HUES64 (cell line): ENCODE measurements around the gene DNAH17.

Experiments
- H3K27ac ChIP-seq: 2 replicates; pipeline ENCODE4 v1.7.0; 2013; ENCODE audit warnings: low read depth, low read length, inconsistent platforms
- H3K27me3 ChIP-seq: 2 replicates; pipeline ENCODE4 v1.6.1; 2013; ENCODE audit warnings: mild to moderate bottlenecking, low read length; ENCODE audit not compliant: insufficient read depth
- H3K36me3 ChIP-seq: 2 replicates; pipeline ENCODE4 v1.6.1; 2013; ENCODE audit warnings: mild to moderate bottlenecking, low read length; ENCODE audit not compliant: insufficient read depth
- H3K4me1 ChIP-seq: 2 replicates; pipeline ENCODE4 v1.6.1; 2013; ENCODE audit warnings: mild to moderate bottlenecking, low read length, moderate library complexity; ENCODE audit not compliant: insufficient read depth
- H3K4me3 ChIP-seq: 2 replicates; pipeline ENCODE4 v1.5.1; 2013; ENCODE audit warnings: mild to moderate bottlenecking, low read length, moderate library complexity
- H3K9ac ChIP-seq: 2 replicates; pipeline ENCODE4 v1.6.1; 2013; ENCODE audit warnings: mild to moderate bottlenecking, low read depth, low read length
- H3K9me3 ChIP-seq: 2 replicates; pipeline ENCODE4 v1.6.1; 2013; ENCODE audit warnings: low read depth, low read length; ENCODE audit not compliant: insufficient read depth
- WGBS: fragments of 150-250, 120-280 bp; methylation state at CpG from one replicate; pipeline ENCODE4 v1.1.7; 2013; ENCODE audit warnings: missing lambda C conversion rate; 5-methylcytosine and 5-hydroxymethylcytosine counted together

Gene DNAH17

DNA sequence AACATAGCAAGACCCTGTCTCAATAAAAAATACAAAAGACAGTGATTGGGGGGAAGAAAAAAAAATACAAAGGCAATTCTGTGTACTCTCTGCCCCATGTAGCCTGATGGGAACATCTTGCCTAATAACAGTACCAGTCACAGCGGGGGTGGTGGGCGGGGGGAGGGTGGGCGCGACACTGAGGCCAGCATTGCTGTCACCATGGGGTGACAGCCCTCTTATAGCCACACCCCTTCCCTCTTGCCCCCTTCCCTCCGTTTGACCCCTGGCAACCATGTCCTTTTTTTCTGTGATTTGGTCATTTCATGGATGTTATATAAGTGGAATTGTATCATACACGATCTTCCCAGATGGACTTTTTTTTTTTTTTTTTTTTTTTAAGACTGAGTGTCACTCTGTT lies 80.9 kb downstream of the DNAH17 start:
- Histone ChIP-seq H3K9me3 (no peaks in the 10 kb centered on the region), H3K27ac (no peak overlapping the region), H3K9ac (no peak overlapping the region), H3K4me3 (no peak overlapping the region), H3K36me3 (no peaks in the 10 kb centered on the region), H3K4me1 (peaks cover 9% of the 10 kb centered on the region), H3K27me3 (no peaks in the 10 kb centered on the region; the same call in 1 of the 2 replicates)
- WGBS = 93% methylated on average over 4 of the region's 6 CpGs

DNA sequence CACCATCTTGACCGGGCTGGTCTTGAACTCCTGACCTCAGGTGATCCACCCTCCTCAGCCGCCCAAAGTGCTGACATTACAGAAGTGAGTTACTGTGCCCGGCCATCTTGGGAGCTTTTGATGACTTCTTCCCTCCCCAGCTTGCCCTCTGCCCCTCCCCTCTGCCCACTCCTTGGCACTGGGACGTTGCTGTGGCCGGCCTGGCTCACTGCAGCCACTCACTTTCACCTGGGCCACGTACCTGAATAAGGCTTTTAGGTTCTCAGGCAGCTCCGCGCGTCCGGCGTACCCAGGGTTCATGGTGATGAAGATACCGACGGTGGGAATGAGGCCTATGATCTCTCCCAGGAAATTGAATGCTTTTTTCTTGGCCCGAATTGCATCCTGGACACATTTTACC lies 81.6 kb downstream of the DNAH17 start:
- no peak overlapping the region for H3K9ac ChIP-seq
- peaks cover 9% of the 10 kb centered on the region for H3K4me1 ChIP-seq
- H3K27ac ChIP-seq = no peak overlapping the region
- H3K27me3 ChIP-seq = no peaks in the 10 kb centered on the region; the same call in 1 of the 2 replicates
- WGBS = 91% methylated on average over 14 of the region's 14 CpGs
- no peak overlapping the region for H3K4me3 ChIP-seq
- H3K36me3 ChIP-seq = no peaks in the 10 kb centered on the region
- no peaks in the 10 kb centered on the region for H3K9me3 ChIP-seq

DNA sequence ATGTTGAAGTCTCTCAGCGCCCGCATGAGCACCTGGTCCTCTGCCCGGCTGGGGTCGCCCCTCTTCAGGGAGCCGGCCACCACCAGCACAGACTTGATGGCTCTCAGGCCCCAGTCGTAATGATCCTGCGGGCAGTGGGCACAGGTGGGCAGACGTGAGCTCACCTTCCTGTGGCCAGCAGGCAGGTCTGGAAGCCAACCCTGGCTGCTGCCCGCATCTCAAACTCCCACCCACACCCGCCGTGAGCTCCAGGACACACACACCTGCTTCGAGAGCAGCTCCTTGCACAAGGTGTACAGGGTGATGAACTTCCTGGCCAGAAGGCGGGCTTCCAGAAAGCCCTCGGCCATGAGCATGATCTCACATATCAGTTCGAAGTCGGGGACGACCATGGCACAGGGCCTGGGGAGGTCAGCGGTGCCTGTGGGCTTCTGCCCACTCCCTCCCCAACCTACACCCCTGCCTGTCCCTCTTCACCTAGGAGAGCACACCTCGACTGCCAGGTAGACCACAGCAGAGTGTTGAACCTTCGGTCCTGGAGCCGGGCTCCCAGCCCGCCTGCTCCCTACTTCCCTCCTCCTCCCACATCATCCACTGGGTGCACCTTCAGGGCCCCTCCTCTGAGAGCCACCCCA lies 82.4 kb downstream of the DNAH17 start:
- Histone ChIP-seq H3K36me3 (no peaks in the 10 kb centered on the region), H3K9me3 (no peaks in the 10 kb centered on the region), H3K4me1 (peaks cover 9% of the 10 kb centered on the region), H3K9ac (no peak overlapping the region), H3K27me3 (no peaks in the 10 kb centered on the region; the same call in 1 of the 2 replicates), H3K27ac (no peak overlapping the region), H3K4me3 (no peak overlapping the region)
- 92% methylated on average over 22 of the region's 22 CpGs for WGBS

DNA sequence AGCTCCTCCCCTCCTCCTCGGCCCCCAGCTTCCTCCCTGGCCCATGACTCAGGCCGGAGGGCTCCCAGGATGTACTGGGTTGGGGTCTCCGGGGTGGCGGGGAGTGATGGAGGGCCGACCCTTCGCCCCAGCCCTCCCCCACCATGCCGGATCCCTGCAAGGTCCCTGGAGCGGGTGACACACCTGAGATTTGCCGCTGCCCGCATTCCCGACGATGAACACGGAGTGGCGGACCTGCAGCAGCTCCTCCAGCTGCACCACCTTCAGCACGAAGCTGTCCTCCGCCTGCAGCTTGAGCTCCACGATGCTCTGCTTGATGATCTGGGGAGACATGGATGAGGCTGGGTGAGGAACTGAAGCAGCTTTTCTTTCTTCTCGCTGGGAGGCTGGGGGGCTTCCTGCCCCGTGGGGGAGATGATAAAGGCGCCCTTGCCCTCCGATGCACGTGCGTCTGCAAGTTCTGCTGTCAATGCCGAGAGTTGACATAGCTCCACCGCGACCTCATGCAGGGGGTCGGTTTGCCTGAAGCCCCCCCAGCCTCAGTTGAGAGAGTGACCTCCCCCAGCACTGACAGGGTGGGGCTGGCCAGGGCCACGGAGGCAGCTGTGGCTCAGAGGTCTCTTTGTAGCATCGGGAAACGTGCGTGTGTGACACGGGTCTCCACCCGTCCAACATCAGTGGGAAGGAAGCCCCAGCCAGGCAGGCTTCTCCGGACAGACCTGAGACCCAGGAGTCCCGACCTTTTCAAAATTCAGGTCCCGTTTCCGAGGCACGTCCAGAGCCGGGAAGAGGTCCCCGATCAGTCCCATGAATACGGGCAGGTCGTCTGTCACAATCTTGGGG lies 83.1 kb downstream of the DNAH17 start:
- no peak overlapping the region for H3K9ac ChIP-seq
- 88% methylated on average over 41 of the region's 42 CpGs for WGBS

DNA sequence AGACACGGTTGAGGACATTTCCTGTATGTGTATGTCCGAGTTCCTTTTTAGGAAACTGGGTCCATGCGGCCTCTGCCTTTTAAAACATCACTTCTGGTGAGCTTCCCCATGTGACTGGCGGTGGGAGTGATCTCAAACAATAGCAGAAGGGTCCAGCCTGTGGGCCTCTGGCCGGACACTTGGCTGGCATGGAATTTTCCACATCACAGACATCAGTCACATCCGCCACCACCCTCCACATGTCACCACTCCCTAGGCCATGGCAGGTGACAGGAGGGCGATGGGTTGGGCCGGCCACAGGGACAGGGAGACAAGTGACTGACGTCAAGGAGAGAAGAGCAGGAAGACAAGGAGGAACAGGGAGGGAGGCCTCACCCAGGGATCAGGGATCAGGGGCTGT lies 83.7 kb downstream of the DNAH17 start:
- no peaks in the 10 kb centered on the region; the same call in 1 of the 2 replicates for H3K27me3 ChIP-seq
- WGBS = 83% methylated on average over 9 of the region's 9 CpGs
- H3K9me3 ChIP-seq = no peaks in the 10 kb centered on the region
- no peak overlapping the region for H3K4me3 ChIP-seq
- H3K36me3 ChIP-seq = no peaks in the 10 kb centered on the region
- H3K9ac ChIP-seq = no peak overlapping the region
- H3K27ac ChIP-seq = no peak overlapping the region
- H3K4me1 ChIP-seq = peaks cover under 1% of the 10 kb centered on the region; the same call in 1 of the 2 replicates

More for the DNA sequence above, 83.1 kb downstream of the DNAH17 start:
- no peak overlapping the region for H3K4me3 ChIP-seq
- no peaks in the 10 kb centered on the region for H3K36me3 ChIP-seq
- no peaks in the 10 kb centered on the region; the same call in 1 of the 2 replicates for H3K27me3 ChIP-seq
- no peak overlapping the region for H3K27ac ChIP-seq
- H3K9me3 ChIP-seq = no peaks in the 10 kb centered on the region
- H3K4me1 ChIP-seq = peaks cover 6% of the 10 kb centered on the region

DNA sequence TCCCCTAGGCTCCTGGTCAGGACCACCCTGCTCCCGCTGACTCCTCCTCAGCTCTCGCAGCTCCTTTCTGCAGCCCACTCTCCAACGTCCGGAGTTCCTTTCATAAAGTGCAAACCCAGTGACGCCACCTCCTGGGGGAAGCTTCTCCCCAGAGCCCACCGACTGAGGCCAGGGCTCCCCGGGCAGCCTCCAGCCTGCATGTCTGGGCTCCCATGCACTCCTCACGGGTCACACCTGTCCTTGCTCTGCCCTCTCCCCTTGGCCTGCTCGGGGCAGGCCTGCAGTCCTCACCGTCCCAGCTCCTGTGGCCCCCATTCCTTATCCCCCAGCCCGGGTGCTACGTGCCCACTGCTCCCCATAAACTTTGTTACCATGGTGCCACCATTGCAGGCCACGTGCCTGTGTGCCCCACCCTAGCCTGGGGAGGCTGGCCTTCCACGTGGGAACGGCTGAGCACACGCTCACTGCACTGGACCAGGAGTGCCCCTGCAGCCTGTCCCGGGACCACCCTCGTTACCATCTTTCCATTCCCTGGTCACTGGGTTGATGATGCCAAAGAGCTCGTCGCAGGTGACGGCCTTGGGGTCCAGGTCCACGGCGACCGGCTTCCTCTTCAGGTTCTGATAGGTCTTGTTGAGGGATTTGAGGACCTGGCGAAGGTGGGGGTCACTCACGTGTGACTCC lies 84.9 kb downstream of the DNAH17 start:
- no peaks in the 10 kb centered on the region for H3K36me3 ChIP-seq
- H3K9ac ChIP-seq = no peak overlapping the region
- H3K27me3 ChIP-seq = no peaks in the 10 kb centered on the region; the same call in 1 of the 2 replicates
- no peak overlapping the region for H3K27ac ChIP-seq
- H3K4me1 ChIP-seq = no peaks in the 10 kb centered on the region
- WGBS = 89% methylated on average over 26 of the region's 26 CpGs
- H3K9me3 ChIP-seq = no peaks in the 10 kb centered on the region
- no peak overlapping the region for H3K4me3 ChIP-seq

DNA sequence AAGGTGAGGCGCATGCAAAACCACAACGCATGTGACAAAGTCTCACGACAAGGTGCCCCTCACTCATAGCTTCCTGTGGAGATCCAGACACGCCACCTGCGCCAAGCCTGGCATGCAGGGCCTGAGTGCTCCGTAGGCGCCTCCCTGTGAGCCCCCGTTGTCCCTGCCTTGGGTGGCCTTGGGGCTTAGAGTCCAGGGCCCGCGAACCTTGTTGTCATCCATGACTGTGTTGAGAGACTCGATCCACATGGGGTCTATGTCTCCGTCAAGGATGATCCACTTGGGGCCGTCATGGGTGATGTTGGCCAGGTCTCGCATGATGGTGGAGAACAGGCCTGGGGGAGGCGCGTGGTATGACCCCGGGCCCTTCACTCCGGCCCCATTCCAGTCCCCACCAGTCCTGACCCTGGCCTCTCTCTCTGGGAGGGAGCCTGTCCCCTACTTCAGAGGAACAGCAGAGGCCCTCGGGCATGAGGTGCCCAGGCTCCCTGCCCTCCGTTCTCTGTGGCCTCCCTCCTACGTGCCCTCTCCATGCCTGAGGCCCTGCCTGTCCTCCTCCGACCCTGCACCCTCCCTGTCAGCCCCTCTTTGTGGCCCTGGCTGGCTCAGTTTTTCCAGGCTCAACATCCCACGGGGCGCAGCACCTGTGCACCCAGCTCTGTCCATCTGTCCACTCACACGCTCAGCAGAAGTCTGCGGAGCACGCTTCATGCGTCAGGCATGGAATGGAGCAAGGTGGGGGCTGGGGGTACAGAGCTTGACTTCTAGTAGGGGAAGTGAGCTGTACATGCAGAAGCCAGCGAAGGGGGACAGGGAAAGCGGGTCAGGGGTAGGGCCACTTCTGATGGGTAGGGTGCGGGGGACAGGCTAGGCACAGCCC lies 85.7 kb downstream of the DNAH17 start:
- H3K4me1 ChIP-seq = no peaks in the 10 kb centered on the region
- H3K27ac ChIP-seq = no peak overlapping the region
- no peaks in the 10 kb centered on the region for H3K9me3 ChIP-seq
- no peaks in the 10 kb centered on the region; the same call in 1 of the 2 replicates for H3K27me3 ChIP-seq
- H3K36me3 ChIP-seq = no peaks in the 10 kb centered on the region
- no peak overlapping the region for H3K9ac ChIP-seq
- no peak overlapping the region for H3K4me3 ChIP-seq
- 96% methylated on average over 31 of the region's 31 CpGs for WGBS

DNA sequence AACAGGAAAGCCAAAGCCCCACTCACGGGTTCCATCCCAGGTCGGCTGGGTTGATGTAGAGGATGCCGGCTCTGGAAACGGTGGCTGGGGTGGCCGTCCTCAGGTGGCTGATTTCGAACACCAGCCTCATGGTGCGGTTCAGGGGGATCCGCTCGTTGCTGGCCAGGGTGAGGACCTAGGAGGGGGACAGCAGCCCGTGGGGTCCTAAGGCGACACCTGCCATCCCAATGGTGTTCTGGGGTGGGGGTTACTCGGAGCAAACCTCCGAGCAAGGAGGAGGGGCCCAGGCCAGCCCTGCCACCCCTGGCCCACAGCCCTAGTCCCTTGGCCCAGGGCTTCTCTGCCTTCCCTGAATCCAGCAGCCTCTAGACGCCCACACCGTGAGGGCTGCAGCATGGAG lies 86.5 kb downstream of the DNAH17 start:
- Histone ChIP-seq H3K27ac (no peak overlapping the region), H3K27me3 (no peaks in the 10 kb centered on the region; the same call in 1 of the 2 replicates)
- 93% methylated on average over 15 of the region's 15 CpGs for WGBS

DNA sequence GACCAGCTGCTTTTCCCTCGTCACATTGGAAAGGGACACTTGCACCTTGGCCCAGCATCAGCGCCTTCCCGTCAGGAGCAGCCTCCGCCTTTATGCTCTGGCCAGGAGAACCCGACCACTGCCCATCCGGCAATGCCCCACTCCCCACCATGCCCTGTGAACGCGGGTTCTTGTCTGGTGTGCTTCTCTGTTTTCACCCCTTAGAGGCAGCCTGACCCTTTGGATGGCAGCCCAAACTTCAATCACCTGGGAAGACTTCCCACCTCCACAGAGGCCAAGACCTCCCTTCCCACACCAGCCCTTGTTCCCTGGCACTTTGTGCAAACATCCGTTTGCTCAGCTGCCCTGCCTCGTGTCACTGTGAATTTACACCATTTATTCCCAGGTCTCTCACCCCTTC lies 87.0 kb downstream of the DNAH17 start:
- no peak overlapping the region for H3K4me3 ChIP-seq
- no peak overlapping the region for H3K9ac ChIP-seq
- WGBS = 95% methylated on average over 10 of the region's 10 CpGs
- H3K36me3 ChIP-seq = no peaks in the 10 kb centered on the region
- H3K27me3 ChIP-seq = 0 out of 2 replicates have a peak, but pooled peaks cover 2% of the 10 kb centered on the region
- H3K4me1 ChIP-seq = no peaks in the 10 kb centered on the region
- no peak overlapping the region for H3K27ac ChIP-seq
- H3K9me3 ChIP-seq = no peaks in the 10 kb centered on the region

More for the DNA sequence above, 86.5 kb downstream of the DNAH17 start:
- Histone ChIP-seq H3K36me3 (no peaks in the 10 kb centered on the region), H3K9me3 (no peaks in the 10 kb centered on the region), H3K9ac (no peak overlapping the region), H3K4me1 (no peaks in the 10 kb centered on the region), H3K4me3 (no peak overlapping the region)

DNA sequence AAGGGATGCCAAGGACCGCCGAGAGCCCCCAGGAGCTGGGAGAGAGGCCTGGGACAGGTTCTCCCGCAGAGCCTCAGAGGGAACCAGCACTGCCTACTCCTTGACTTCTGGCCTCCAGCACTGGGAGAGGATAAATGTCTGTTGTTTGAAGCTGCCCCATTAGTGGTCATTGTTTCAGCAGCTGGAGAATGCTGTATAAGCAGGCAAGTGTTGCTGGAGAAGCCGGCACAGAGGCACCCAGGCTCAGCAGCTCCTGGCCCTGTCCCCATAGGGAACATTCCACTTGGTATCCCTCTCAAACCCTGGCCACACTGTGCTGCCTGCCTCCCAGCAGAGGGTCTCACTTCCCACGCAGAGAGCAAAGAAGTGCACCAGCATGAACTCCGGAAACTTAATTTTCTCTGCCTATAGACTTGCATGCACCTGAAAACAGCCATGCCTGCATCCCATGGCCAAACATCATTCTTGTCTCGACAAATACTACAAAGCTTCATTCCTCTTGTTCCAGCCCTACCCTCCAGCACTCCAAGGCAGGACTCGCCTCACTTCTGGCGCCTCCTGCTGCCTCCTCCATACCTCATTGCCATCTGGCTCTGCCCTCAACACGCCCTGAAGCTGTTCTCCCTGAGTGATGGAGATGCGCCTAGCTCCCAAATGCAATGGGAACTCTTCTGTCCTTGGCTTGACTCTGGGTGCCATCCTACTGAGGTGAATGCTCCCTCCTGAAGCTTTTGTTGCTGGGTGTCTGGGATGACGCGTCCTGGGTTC lies 88.1 kb downstream of the DNAH17 start:
- 88% methylated on average over 13 of the region's 13 CpGs for WGBS
- Histone ChIP-seq H3K27me3 (peaks cover 5% of the 10 kb centered on the region; the same call in 1 of the 2 replicates), H3K36me3 (no peaks in the 10 kb centered on the region), H3K4me3 (no peak overlapping the region), H3K27ac (no peak overlapping the region), H3K4me1 (peaks cover 4% of the 10 kb centered on the region; the same call in 1 of the 2 replicates), H3K9ac (no peak overlapping the region), H3K9me3 (no peaks in the 10 kb centered on the region)
